HG02678 (cell line): ENCODE results near the gene PAX5.

Experiments
- ATAC-seq: cut with Tn5 transposase; IDR thresholded peaks from one replicate; pipeline ENCODE4 v1.9.1; 2021; ENCODE audit warnings: mild to moderate bottlenecking, moderate library complexity; ENCODE audit not compliant: unreplicated experiment

Gene PAX5

GRCh38 chr9:37037503-37038301 lies 3.6 kb upstream of the PAX5 start:
- no peak for ATAC-seq

GRCh38 chr9:37036776-37037502 lies 2.9 kb upstream of the PAX5 start:
- ATAC-seq: peak; percentile 23

GRCh38 chr9:37036371-37036775 lies 2.3 kb upstream of the PAX5 start:
- no peak for ATAC-seq

DNA sequence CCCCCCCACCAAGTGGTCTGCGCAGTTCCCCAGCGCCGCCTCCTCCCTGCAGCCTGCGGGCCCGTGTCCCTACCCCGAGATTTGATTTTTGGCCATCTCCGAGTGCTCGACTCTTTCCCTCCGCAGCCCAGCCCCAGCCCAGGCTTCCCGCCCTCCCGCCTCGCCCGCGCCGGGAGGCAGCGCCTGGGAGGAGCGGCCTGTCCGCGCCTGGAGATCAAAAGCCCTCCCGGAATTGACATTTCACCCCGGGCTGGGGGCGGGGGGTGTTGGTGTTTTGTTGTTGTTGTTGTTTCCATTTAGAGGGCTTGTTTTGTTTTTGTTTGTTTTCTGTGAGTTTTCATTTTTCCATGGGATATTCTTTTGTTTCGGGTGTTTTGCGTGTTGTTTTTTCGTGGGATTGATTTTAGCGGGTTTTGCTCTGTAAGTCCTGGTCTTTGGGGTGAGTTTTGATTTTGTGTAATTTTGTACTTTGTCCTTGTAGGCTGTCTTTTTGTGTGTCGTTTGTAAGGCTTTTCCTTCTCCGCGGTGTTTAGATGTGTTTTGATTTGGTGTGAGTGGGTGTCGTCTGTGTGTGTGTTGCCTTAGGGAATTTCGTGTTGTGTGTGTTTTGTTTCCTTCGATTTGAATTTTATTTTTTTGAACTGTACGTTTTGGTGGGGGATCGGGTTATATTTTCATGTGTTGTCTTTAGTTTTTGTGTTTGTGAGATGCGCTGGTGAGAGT lies 1.7 kb upstream of the PAX5 start:
- no peak for ATAC-seq

GRCh38 chr9:37034938-37035647 lies 1.0 kb upstream of the PAX5 start:
- ATAC-seq: no peak

DNA sequence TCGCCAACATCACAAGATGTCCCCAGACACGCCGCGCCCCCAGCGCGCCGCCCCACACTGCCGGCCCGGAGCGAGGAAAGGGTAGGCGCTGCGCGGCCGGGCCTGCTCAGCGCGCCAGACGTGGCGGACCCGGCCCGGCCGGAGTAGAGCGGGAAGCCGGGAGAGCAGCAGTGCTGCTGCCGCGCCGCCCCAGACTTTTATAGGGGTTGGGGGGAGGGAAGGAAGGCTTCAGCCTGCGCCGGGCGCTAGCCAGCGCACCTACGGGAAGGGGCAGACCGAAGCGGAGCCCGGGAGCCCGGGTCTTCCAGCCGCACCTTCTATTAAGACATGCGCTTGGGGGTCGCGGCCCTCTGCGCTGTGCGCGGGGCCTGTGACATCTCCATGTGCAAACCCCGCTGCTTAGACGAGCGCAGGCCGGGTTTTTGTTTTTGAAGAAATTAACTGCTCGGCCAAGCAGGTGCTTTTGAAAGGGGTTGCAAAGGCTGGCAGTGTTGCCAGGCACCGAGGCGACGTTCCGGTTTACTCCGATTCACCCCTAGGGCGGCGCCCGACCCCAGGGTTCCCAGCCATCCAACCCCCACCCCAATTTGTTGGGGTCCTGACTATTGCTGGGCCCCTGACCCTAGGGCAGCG lies 353 bp upstream of the PAX5 start:
- ATAC-seq: peak; percentile 23

- ATAC-seq: no peak
Observed at GRCh38 chr9:37033141-37033540, 927 bp downstream of the PAX5 start.

- no peak for ATAC-seq
Observed at GRCh38 chr9:37032713-37033112, 1.4 kb downstream of the PAX5 start.

DNA sequence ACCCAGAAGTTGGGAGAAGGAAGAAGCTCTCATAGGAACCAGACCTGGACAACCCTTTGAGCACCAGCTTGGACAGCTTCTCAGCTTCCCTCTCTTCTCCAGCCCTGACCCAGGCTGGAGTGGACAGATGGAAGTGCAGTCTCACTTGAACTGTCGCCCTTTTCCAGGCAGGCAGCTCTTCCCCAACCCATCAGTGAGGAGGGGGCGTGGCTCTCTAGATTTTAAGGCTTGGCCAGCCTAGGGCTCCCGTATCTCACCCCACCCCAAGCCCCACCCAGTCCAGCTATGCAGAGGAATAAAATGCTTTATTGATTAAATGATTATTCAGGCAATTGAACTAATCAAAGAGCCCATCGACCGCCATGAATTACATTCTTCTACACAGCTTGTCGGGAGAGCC lies 2.2 kb downstream of the PAX5 start:
- ATAC-seq: no peak

DNA sequence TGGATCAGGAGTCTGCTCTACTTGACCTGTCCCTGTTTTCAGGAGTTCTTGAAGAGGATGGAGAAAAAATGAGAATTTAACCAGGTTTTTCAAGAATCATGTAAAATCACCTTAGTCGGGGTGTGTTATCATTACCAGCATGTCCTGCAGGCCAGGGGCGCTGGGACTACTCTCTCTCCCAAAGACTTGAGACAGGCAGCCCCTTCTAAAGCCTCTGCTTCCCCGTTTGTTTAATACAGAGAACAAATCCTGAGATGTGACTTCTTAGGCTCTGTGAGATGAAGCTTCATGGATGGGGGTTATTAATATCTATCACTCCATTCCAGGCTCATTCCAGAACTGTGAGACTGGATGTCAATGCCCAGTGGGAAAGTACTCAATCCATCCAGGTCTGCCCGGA lies 3.0 kb downstream of the PAX5 start:
- ATAC-seq: no peak

GRCh38 chr9:37030611-37030939 lies 3.5 kb downstream of the PAX5 start:
- ATAC-seq: no peak

DNA sequence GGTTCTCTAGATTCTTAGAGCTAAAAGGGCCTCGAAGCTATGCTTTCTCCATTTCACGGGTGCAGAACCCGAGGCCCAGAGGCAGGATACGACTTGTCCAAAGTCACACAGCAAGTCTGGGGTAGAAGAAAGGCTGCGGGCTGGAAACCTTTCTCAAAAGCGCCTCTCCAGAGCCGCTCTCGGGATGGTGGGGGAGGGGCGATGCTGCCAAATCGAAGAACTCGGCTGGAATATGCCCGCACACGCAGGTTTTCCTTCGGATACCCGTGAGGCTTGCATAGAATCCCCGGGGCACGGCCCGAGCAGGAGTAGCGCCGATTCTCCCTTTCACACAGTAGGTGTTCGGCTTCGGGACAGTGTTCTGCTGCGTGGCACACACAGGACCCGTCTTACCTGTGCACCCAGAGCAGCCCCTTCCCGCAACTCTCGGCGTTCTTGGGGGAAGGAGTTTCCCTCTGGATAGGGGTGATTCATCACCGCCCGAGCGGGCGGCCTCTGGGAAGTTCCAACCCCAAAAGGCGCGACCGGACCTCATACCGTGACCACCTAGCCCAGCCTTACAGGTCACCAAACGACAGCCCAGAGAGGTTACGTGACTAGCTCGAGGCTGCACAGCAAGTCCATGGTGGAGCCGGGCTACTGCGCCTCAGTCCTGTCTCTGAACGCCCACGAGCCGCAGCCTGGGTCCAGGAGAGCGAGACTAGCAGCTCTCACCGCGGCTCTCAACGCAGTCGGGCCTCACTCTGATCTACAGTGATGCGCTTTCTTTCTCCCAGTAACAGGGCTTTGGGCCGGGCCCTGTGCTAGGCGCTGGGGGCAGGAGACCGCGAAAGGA lies 4.1 kb downstream of the PAX5 start:
- ATAC-seq: no peak

DNA sequence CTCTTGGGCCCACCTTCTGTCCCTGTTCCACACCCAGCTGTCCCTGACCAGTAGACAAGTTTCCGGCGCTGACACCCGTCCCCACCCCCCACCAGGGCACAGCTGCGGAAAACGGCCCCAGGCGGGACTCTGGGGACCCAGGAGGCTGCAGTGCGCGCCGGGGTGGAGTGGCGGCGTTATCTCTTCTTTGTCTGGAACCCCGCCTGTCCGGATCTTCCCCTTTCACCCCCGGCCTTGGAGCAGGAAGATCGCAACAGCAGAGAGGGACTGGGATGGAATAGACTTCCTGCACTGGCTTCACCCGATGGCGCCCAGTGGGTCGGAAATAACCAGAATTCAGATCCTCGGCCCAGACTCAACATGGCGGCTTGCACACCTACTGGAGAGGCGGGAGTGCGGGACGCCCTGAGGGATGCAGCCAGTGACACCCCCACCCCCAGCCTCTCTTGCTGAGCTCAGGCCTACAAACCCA lies 4.7 kb downstream of the PAX5 start:
- ATAC-seq: no peak

- no peak for ATAC-seq
Observed at GRCh38 chr9:37028420-37029031, 5.5 kb downstream of the PAX5 start.

GRCh38 chr9:37027582-37028419 lies 6.3 kb downstream of the PAX5 start:
- peak; percentile 79 for ATAC-seq

GRCh38 chr9:37026931-37027581 lies 7.0 kb downstream of the PAX5 start:
- no peak for ATAC-seq

- ATAC-seq: no peak
Observed at GRCh38 chr9:37026113-37026930, 7.7 kb downstream of the PAX5 start.
